Tibial nerve (tissue), 3 donors: ENCODE data around the gene MOB1A.

Source experiments
- CTCF ChIP-seq, 5 experiments: fragments of 200-600 bp in 3 of 5; fragments of 450-650 bp in 2 of 5; sonication (generic) in 3 of 5; IDR thresholded peaks; one replicate each; pipeline ENCODE4 v1.5.1; 2016 to 2019; ENCODE audit warnings: antibody characterized with exemption in 5 of 5, mild to moderate bottlenecking in 3 of 5, moderate library complexity in 2 of 5
- POLR2A ChIP-seq, 2 donors: fragments of 450-650 bp; IDR thresholded peaks; one replicate each; pipeline ENCODE4 v1.6.1; 2017; ENCODE audit warnings: antibody characterized with exemption in 2 of 2, mild to moderate bottlenecking in 2 of 2, moderate library complexity in 2 of 2

DNA sequence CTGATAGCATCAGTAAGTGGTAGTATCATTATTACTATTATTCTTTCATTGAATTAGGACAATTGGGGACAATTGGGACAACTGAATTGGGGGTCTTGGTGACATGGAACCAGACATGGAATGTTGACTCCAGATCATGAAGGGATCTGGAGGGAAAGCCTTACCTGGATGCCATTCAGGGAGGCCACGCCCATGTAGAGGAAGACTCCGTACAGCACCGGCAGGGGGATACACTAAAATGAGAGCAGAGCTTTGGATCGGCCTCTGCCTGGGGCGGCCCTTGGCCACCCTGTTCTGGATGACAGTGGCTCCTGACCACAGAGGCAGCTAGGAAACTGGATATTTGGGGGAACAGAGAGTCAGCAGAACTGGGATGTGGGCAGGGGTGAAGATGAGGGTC lies 49.0 kb upstream of the MOB1A start:
- no peak for TF ChIP-seq CTCF (IDR thresholded peaks at IDR 0.05)
- TF ChIP-seq POLR2A (IDR thresholded peaks at IDR 0.05) = no peak
